H1 (cell line): Measurements from ENCODE around the gene PA2G4. TPM values are rescaled to one million over a fixed set of nuclear protein-coding genes. Genes with fewer than 3 reads are reported as not detected.

Experiments
- CTCF ChIA-PET: fragments of 300-600 bp; sonication (Branson Sonifier 250); formaldehyde crosslinking; loops from one replicate; lab custom pipeline; 2021; ENCODE audit not compliant: partially characterized antibody; lab: Charles Lee
- POLR2A ChIA-PET: fragments of 300-600 bp; sonication (Branson Sonifier 250); formaldehyde crosslinking; loops from one replicate; lab custom pipeline; 2021; ENCODE audit warnings: inconsistent platforms; ENCODE audit not compliant: partially characterized antibody; lab: Charles Lee
- DNase-seq, 2 experiments: peaks; one replicate each; pipeline versions ENCODE4 v3.0.0 to v3.0.0-alpha.2; 2010 to 2022; ENCODE audit warnings: low spot score in 2 of 2, low read depth in 1 of 2, mixed read lengths in 1 of 2
- FAIRE-seq: peaks from 2 replicates; lab custom pipeline; 2011; peaks lifted over from hg19 to GRCh38; lab: Jason Lieb, UNC
- H2AFZ ChIP-seq: 2 replicates; pipeline ENCODE4 v1.8.1; 2012; ENCODE audit warnings: low read length, inconsistent platforms
- H2AK5ac ChIP-seq: 2 replicates; pipeline ENCODE4 v1.6.1; 2013; ENCODE audit warnings: low read depth, low read length
- H2BK120ac ChIP-seq: replicated peaks from 2 replicates; pipeline ENCODE3; 2013; ENCODE audit warnings: low read depth, low read length, inconsistent platforms
- H2BK12ac ChIP-seq: 2 replicates; pipeline ENCODE4 v1.6.1; 2013; ENCODE audit warnings: low read depth, low read length
- H2BK15ac ChIP-seq: 2 replicates; pipeline ENCODE4 v1.6.1; 2013; ENCODE audit warnings: low read length
- H2BK20ac ChIP-seq: 2 replicates; pipeline ENCODE4 v1.6.1; 2013; ENCODE audit warnings: low read length
- H2BK5ac ChIP-seq: 2 replicates; pipeline ENCODE4 v1.6.1; 2013; ENCODE audit warnings: low read depth, low read length
- H3K14ac ChIP-seq: 2 replicates; pipeline ENCODE4 v1.6.1; 2013; ENCODE audit warnings: inconsistent platforms; ENCODE audit not compliant: insufficient read length
- H3K18ac ChIP-seq: 2 replicates; pipeline ENCODE4 v1.6.1; 2013; ENCODE audit warnings: low read length; ENCODE audit errors: extremely low read depth
- H3K23ac ChIP-seq: 2 replicates; pipeline ENCODE4 v1.6.1; 2013; ENCODE audit warnings: inconsistent platforms; ENCODE audit not compliant: insufficient read length
- H3K23me2 ChIP-seq: 2 replicates; pipeline ENCODE4 v1.6.1; 2013; ENCODE audit warnings: low read depth, low read length
- H3K27ac ChIP-seq: 2 replicates; pipeline ENCODE4 v1.6.1; 2011; ENCODE audit warnings: low read depth, low read length, inconsistent platforms
- H3K27me3 ChIP-seq, 4 experiments: replicated peaks in 1 of 4; 1 replicate in 1 of 4; 2 replicates in 3 of 4; pipeline versions ENCODE4 v1.6.1 to v1.8.1; 2011 to 2013; ENCODE audit warnings: low read length in 3 of 4, mild to moderate bottlenecking in 3 of 4, inconsistent platforms in 2 of 4, mixed read lengths in 2 of 4, moderate library complexity in 1 of 4; ENCODE audit not compliant: control insufficient read depth in 3 of 4, insufficient read depth in 3 of 4; ENCODE audit errors: extremely low read depth in 1 of 4
- H3K36me3 ChIP-seq, 4 experiments: 2 replicates each; pipeline versions ENCODE4 v1.6.1 to v1.8.1; 2011 to 2013; ENCODE audit warnings: mild to moderate bottlenecking in 4 of 4, low read length in 3 of 4, moderate library complexity in 2 of 4, control low read depth in 1 of 4, inconsistent platforms in 1 of 4; ENCODE audit not compliant: insufficient read depth in 4 of 4, control insufficient read depth in 2 of 4
- H3K4ac ChIP-seq: replicated peaks from 2 replicates; pipeline ENCODE3; 2013; ENCODE audit warnings: low read length, low read depth, mixed read lengths, inconsistent platforms; ENCODE audit not compliant: insufficient read length
- H3K4me1 ChIP-seq, 4 experiments: replicated peaks in 1 of 4; 1 replicate in 1 of 4; 2 replicates in 3 of 4; pipeline versions ENCODE4 v1.6.1 to v1.8.1; 2011 to 2013; ENCODE audit warnings: low read length in 3 of 4, inconsistent platforms in 2 of 4, mixed read lengths in 1 of 4; ENCODE audit not compliant: insufficient read depth in 4 of 4, control insufficient read depth in 3 of 4
- H3K4me2 ChIP-seq, 2 experiments: 2 replicates each; pipeline versions ENCODE4 v1.6.1 to v1.8.1; 2011 to 2013; ENCODE audit warnings: low read depth in 2 of 2, low read length in 2 of 2, control low read depth in 1 of 2, inconsistent platforms in 1 of 2, mild to moderate bottlenecking in 1 of 2; ENCODE audit not compliant: insufficient read depth in 1 of 2
- H3K4me3 ChIP-seq, 4 experiments: fragments of 200-600, 300-600 bp in 1 of 4; sonication (generic), shearing (Covaris generic), sonication (Bioruptor Twin) in 1 of 4; 2 replicates each; pipeline versions ENCODE4 v1.5.1 to v1.8.1; 2011 to 2016; ENCODE audit warnings: low read length in 4 of 4, low read depth in 3 of 4, control low read depth in 2 of 4, inconsistent platforms in 2 of 4, mild to moderate bottlenecking in 2 of 4, mixed read lengths in 1 of 4, moderate library complexity in 1 of 4; ENCODE audit not compliant: insufficient read depth in 2 of 4; ENCODE audit errors: extremely low read depth in 1 of 4
- H3K56ac ChIP-seq: replicated peaks from 2 replicates; pipeline ENCODE3; 2013; ENCODE audit warnings: low read depth, mild to moderate bottlenecking, mixed read lengths, low read length, inconsistent platforms; ENCODE audit not compliant: insufficient read length
- H3K79me1 ChIP-seq: 2 replicates; pipeline ENCODE4 v1.6.1; 2013; ENCODE audit warnings: low read depth, low read length, control low read depth
- H3K79me2 ChIP-seq, 2 experiments: 2 replicates each; pipeline versions ENCODE4 v1.6.1 to v1.8.1; 2012 to 2013; ENCODE audit warnings: low read length in 2 of 2, mild to moderate bottlenecking in 2 of 2, inconsistent platforms in 1 of 2; ENCODE audit not compliant: insufficient read depth in 2 of 2, control insufficient read depth in 1 of 2
- H3K9ac ChIP-seq, 4 experiments: replicated peaks in 1 of 4; 1 replicate in 1 of 4; 2 replicates in 3 of 4; pipeline versions ENCODE4 v1.6.1 to v1.8.1; 2011 to 2013; ENCODE audit warnings: low read depth in 3 of 4, low read length in 3 of 4, control low read depth in 2 of 4, mild to moderate bottlenecking in 2 of 4, moderate library complexity in 2 of 4, inconsistent platforms in 1 of 4; ENCODE audit errors: extremely low read depth in 1 of 4
- H3K9me3 ChIP-seq, 2 experiments: 2 replicates each; pipeline versions ENCODE4 v1.6.1 to v1.8.1; 2012 to 2013; ENCODE audit warnings: mild to moderate bottlenecking in 2 of 2, moderate library complexity in 2 of 2, control low read depth in 1 of 2, inconsistent platforms in 1 of 2, low read depth in 1 of 2, low read length in 1 of 2, mixed read lengths in 1 of 2; ENCODE audit not compliant: insufficient read depth in 2 of 2
- H4K20me1 ChIP-seq, 2 experiments: replicated peaks in 1 of 2; 2 replicates each; pipeline versions ENCODE3 to v1.8.1; 2011 to 2013; ENCODE audit warnings: inconsistent platforms in 2 of 2, low read length in 2 of 2, mild to moderate bottlenecking in 1 of 2; ENCODE audit not compliant: insufficient read depth in 2 of 2, control insufficient read depth in 1 of 2
- H4K5ac ChIP-seq: 2 replicates; pipeline ENCODE4 v1.6.1; 2013; ENCODE audit warnings: low read length, low read depth, mixed read lengths, inconsistent platforms; ENCODE audit not compliant: insufficient read length
- H4K8ac ChIP-seq: 2 replicates; pipeline ENCODE4 v1.8.0; 2013; ENCODE audit warnings: mild to moderate bottlenecking, moderate library complexity, low read length, inconsistent platforms; ENCODE audit not compliant: insufficient read depth; ENCODE audit errors: extremely low read depth
- H4K91ac ChIP-seq: replicated peaks from 2 replicates; pipeline ENCODE3; 2013; ENCODE audit warnings: low read length, mixed read lengths, inconsistent platforms; ENCODE audit not compliant: insufficient read length
- ATF2 ChIP-seq: IDR thresholded peaks from 2 replicates; pipeline ENCODE4 v1.6.1; 2012; ENCODE audit warnings: low read length, inconsistent platforms
- BCL11A ChIP-seq, 2 experiments: IDR thresholded peaks; one replicate each; pipeline ENCODE4 v1.6.1; 2011; ENCODE audit warnings: low read depth in 2 of 2, low read length in 2 of 2, mild to moderate bottlenecking in 2 of 2
- BRCA1 ChIP-seq: IDR thresholded peaks from 2 replicates; pipeline ENCODE4 v1.6.1; 2012; ENCODE audit warnings: low read depth, low read length, improper control_type of control experiment
- CBX8 ChIP-seq: fragments of 300-800, 300-1000 bp; sonication (generic); IDR thresholded peaks from 2 replicates; pipeline ENCODE4 v1.7.1; 2016; ENCODE audit warnings: low read depth, low read length, borderline replicate concordance
- EZH2 ChIP-seq: fragments of 200-600 bp; sonication (generic); IDR thresholded peaks from 2 replicates; pipeline ENCODE4 v1.7.1; 2012; ENCODE audit warnings: low read depth, mild to moderate bottlenecking, moderate library complexity, low read length, inconsistent platforms; ENCODE audit not compliant: severe bottlenecking
- JUND ChIP-seq: IDR thresholded peaks from 2 replicates; pipeline ENCODE4 v1.6.1; 2011; ENCODE audit warnings: mild to moderate bottlenecking, improper control_type of control experiment, low read length
- RXRA ChIP-seq: IDR thresholded peaks from 2 replicates; pipeline ENCODE4 v1.6.1; 2011; ENCODE audit warnings: low read depth, mild to moderate bottlenecking, low read length, moderate library complexity; ENCODE audit not compliant: insufficient read depth
- SIN3A ChIP-seq, 2 experiments: IDR thresholded peaks in 1 of 2; conservative IDR thresholded peaks in 1 of 2; 2 replicates each; pipeline ENCODE4 v1.6.1; 2011 to 2012; ENCODE audit warnings: low read length in 2 of 2, improper control_type of control experiment in 1 of 2, low read depth in 1 of 2, mild to moderate bottlenecking in 1 of 2
- SP1 ChIP-seq: IDR thresholded peaks from 2 replicates; pipeline ENCODE4 v1.6.1; 2011; ENCODE audit warnings: low read depth, low read length
- SRF ChIP-seq: IDR thresholded peaks from 2 replicates; pipeline ENCODE4 v1.6.1; 2011; ENCODE audit warnings: mild to moderate bottlenecking, low read depth, low read length, moderate library complexity
- TBP ChIP-seq: IDR thresholded peaks from 2 replicates; pipeline ENCODE4 v1.6.1; 2011; ENCODE audit warnings: low read depth, low read length, improper control_type of control experiment
- ZNF274 ChIP-seq: IDR thresholded peaks from 2 replicates; pipeline ENCODE4 v1.7.0; 2012; ENCODE audit warnings: low read length, borderline replicate concordance; ENCODE audit errors: extremely low read depth
- WGBS, 2 experiments: shearing (Covaris generic) in 1 of 2; methylation state at CpG; one replicate each; pipeline versions ENCODE4 v1.1.6 to v1.1.7; 2013 to 2015; ENCODE audit warnings: low lambda C conversion rate in 2 of 2, mixed read lengths in 2 of 2, inconsistent platforms in 1 of 2, low coverage in 1 of 2, missing lambda C conversion rate in 1 of 2; ENCODE audit not compliant: insufficient replicate concordance in 2 of 2, insufficient coverage in 1 of 2, insufficient read length in 1 of 2; ENCODE audit errors: extremely low coverage in 1 of 2, missing lambda C conversion rate in 1 of 2; 5-methylcytosine and 5-hydroxymethylcytosine counted together
- polyA plus RNA-seq, 7 experiments: library from polyadenylated mRNA; depleted of rRNA in 3 of 7; stranded (reverse) in 5 of 7; unstranded in 2 of 7; fragments of >200 nt in 5 of 7; fragments of 200-250 nt in 2 of 7; gene quantifications; 1 replicate in 5 of 7; 2 replicates in 1 of 7; 4 replicates in 1 of 7; pipeline versions ENCODE4 v1.2.1 to v1.2.3, GENCODE V29; 2011 to 2013; ENCODE audit warnings: missing spikeins in 2 of 7, mixed read lengths in 2 of 7
- total RNA-seq: library from RNA; stranded (reverse); fragmentation: NEBNext Ultra II Directional; extraction: Animal tissue kit (Norgen Biotek cat#: 25700); gene quantifications from 2 replicates; pipeline ENCODE4 v1.2.1, GENCODE V29; 2021

PA2G4 gene
- total and polyA plus RNA-seq, 2 of the 8 experiments (the other 6 are each of a cell fraction or from before 2014, with no cell fraction given) = 159 to 242 TPM

GRCh38 chr12:56145217-56145616 is 40.9 kb downstream of the PA2G4 start:
- Histone ChIP-seq H3K79me1 (no peaks in the 10 kb centered on the region), H3K9me3 (no peaks in the 10 kb centered on the region), H2BK5ac (no peak overlapping the region), H3K79me2 (no peaks in the 10 kb centered on the region), H3K56ac (no peak overlapping the region), H2AK5ac (no peak overlapping the region), H3K23ac (no peak overlapping the region), H4K8ac (no peak overlapping the region), H2AFZ (no peak overlapping the region), H2BK120ac (no peak overlapping the region), H4K91ac (no peak overlapping the region), H3K23me2 (no peaks in the 10 kb centered on the region), H4K20me1 (no peaks in the 10 kb centered on the region), H2BK15ac (no peak overlapping the region), H3K36me3 (peaks cover 18 to 40% (median 35%) of the 10 kb centered on the region in 4 experiments; a peak in 7 of 8 replicates), H3K4ac (no peak overlapping the region), H2BK20ac (no peak overlapping the region), H3K9ac (no peak overlapping the region), H3K4me3 (no peak overlapping the region), H3K4me1 (no peaks in the 10 kb centered on the region), H3K27ac (no peak overlapping the region), H2BK12ac (no peak overlapping the region), H3K27me3 (no peaks in the 10 kb centered on the region; a peak in 1 of 7 replicates), H3K14ac (no peak overlapping the region), H3K4me2 (no peak overlapping the region), H4K5ac (no peak overlapping the region), H3K18ac (no peak overlapping the region)
- DNase-seq (no peak), FAIRE-seq (no peak)
- WGBS, 2 experiments = 93% methylated on average over 3 of the region's 3 CpGs; no CpG with 5 or more reads in 1 of the 2 experiments
- ChIA-PET POLR2A (interaction anchor here (1.0 to 1.5 kb wide), 2 partner anchors 10 to 22 kb away, joined by 4 read pairs; no protein-coding TSS in a partner anchor), CTCF (interaction anchor here (0.9 to 3.5 kb wide), 6 partner anchors 9 to 26 kb away, joined by 3 to 19 read pairs (median 4); partner anchors contain the start of gene ZC3H10)
- no peak for TF ChIP-seq ZNF274
- no peak for TF ChIP-seq SP1
- TF ChIP-seq SRF = no peak
- no peak for TF ChIP-seq ATF2
- no peak for TF ChIP-seq TBP
- TF ChIP-seq EZH2 = no peak
- TF ChIP-seq BCL11A (IDR thresholded peaks at IDR 0.05; ENCODE audit: low read depth in 2 of 2, low read length in 2 of 2) = no peak
- no peak for TF ChIP-seq JUND
- TF ChIP-seq BRCA1 = no peak
- TF ChIP-seq RXRA = no peak
- no peak for TF ChIP-seq CBX8
- no peak for TF ChIP-seq SIN3A (conservative IDR thresholded peaks at IDR 0.05 in 1 of 2, IDR thresholded peaks at IDR 0.05 in 1 of 2; ENCODE audit: low read depth in 1 of 2, low read length in 2 of 2)
